ENCODE results near the gene LRRC8B. TPM values are rescaled to one million over a fixed set of nuclear protein-coding genes. Genes with fewer than 3 reads are reported as not detected.
"Not testable (repeated sequence)": the region's sequence is repeated elsewhere in the genome, so short reads cannot be mapped to it uniquely, and the experiment has no call there.

LRRC8B gene
- total RNA-seq, 6 experiments from 2014 or later = 0.07 to 0.57 (median 0.15) TPM

- Mint-ChIP-seq H3K36me3 (ENCODE audit: low read depth) (no peaks in the 10 kb centered on the region), H3K4me1 (ENCODE audit: low read depth) (no peaks in the 10 kb centered on the region)
Measured at GRCh38 chr1:89584781-89585180, 60.2 kb downstream of the LRRC8B start.

DNA sequence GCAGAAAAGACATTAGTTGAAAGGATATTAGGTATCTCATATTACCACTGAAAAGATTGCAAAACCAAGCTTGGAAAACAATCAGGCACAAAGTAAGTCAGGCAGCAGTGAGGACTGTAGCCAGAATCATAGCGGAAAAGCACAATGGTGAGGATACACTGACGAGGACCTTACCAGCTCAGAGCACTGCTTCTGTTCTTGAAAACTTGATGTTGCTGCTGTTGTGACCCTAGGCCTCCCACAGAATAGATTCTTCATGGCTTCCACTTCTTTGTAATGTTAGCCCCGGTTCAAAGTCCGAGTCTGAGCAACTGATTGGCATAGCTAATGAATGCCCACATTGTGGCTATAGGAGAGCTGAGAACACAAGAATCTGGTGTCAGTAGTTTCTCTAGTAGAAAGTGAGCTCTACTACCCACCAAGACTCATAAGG, 63.1 kb downstream of the LRRC8B start:
- H3K27ac Mint-ChIP-seq = no peak overlapping the region
- no peak for DNase-seq
- H3K27me3 Mint-ChIP-seq (ENCODE audit: insufficient read depth) = peaks cover 10% of the 10 kb centered on the region; the same call in 1 of the 2 replicates
- no peaks in the 10 kb centered on the region for H3K4me1 Mint-ChIP-seq (ENCODE audit: low read depth)
- TF ChIP-seq CTCF (IDR thresholded peaks at IDR 0.05) = no peak
- H3K4me3 Mint-ChIP-seq = no peak overlapping the region
- H3K9me3 Mint-ChIP-seq = no peaks in the 10 kb centered on the region
- H3K36me3 Mint-ChIP-seq (ENCODE audit: low read depth) = no peaks in the 10 kb centered on the region

More at GRCh38 chr1:89584781-89585180, 60.2 kb downstream of the LRRC8B start:
- no peak for DNase-seq
- no peaks in the 10 kb centered on the region for H3K9me3 Mint-ChIP-seq
- no peak for TF ChIP-seq CTCF (IDR thresholded peaks at IDR 0.05)
- H3K27me3 Mint-ChIP-seq (ENCODE audit: insufficient read depth) = peaks cover 10% of the 10 kb centered on the region
- H3K27ac Mint-ChIP-seq = no peak overlapping the region
- no peak overlapping the region for H3K4me3 Mint-ChIP-seq

DNA sequence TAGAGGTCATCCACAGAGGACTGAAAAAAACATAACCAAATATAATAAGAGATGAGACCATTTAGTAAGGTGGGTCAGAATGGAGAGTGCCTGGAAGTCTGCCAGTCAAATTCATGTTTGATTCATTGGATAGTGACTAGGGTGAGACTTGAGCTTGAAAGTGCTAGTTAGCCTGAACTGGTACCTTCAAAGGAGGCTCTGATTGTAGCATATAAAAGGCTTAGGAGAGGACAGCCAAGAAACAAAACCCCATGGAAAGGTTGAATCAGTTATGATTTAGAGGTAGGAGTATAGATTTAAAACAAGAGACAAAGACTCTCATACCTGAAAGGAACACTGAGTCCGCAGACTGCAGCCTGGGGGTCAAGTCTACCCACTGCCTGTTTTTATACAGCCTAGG, 63.9 kb downstream of the LRRC8B start:
- H3K4me3 Mint-ChIP-seq = no peak overlapping the region
- H3K27ac Mint-ChIP-seq = no peak overlapping the region
- DNase-seq = no peak
- TF ChIP-seq CTCF (IDR thresholded peaks at IDR 0.05) = no peak
- no peaks in the 10 kb centered on the region for H3K36me3 Mint-ChIP-seq (ENCODE audit: low read depth)
- no peaks in the 10 kb centered on the region for H3K9me3 Mint-ChIP-seq
- peaks cover 10% of the 10 kb centered on the region; the same call in 1 of the 2 replicates for H3K27me3 Mint-ChIP-seq (ENCODE audit: insufficient read depth)
- H3K4me1 Mint-ChIP-seq (ENCODE audit: low read depth) = no peaks in the 10 kb centered on the region

DNA sequence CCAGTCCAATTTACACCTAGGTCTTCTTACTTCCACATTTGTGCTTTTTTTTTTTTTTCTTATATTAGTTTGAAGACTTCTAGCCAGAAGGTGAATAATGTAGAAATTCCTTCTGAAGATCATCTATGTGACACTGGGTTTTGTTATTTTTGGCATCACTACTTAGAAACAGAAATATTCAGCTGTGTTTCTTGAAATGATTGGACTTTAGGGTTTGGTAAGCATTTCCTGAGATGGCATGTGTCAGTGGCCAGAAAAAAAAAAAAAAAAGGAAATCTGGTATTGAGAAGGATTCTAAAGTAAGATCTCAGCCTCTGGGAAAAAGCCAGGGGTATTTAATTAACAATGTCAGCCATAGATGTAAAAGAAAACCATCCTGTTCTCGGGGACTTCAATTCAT, 64.9 kb downstream of the LRRC8B start:
- no peaks in the 10 kb centered on the region for H3K4me1 Mint-ChIP-seq (ENCODE audit: low read depth)
- H3K27me3 Mint-ChIP-seq (ENCODE audit: insufficient read depth) = peaks cover 10% of the 10 kb centered on the region; the same call in 1 of the 2 replicates
- DNase-seq = no peak
- H3K27ac Mint-ChIP-seq = no peak overlapping the region
- no peaks in the 10 kb centered on the region for H3K36me3 Mint-ChIP-seq (ENCODE audit: low read depth)
- no peak for TF ChIP-seq CTCF (IDR thresholded peaks at IDR 0.05)
- no peak overlapping the region for H3K4me3 Mint-ChIP-seq
- H3K9me3 Mint-ChIP-seq = no peaks in the 10 kb centered on the region

- peaks cover 5% of the 10 kb centered on the region; the same call in 1 of the 2 replicates for H3K27me3 Mint-ChIP-seq (ENCODE audit: insufficient read depth)
- TF ChIP-seq CTCF (IDR thresholded peaks at IDR 0.05) = no peak
- H3K36me3 Mint-ChIP-seq (ENCODE audit: low read depth) = no peaks in the 10 kb centered on the region
- H3K27ac Mint-ChIP-seq = no peak overlapping the region
- H3K4me3 Mint-ChIP-seq = no peak overlapping the region
- no peaks in the 10 kb centered on the region for H3K4me1 Mint-ChIP-seq (ENCODE audit: low read depth)
- DNase-seq = no peak
- no peaks in the 10 kb centered on the region for H3K9me3 Mint-ChIP-seq
Measured at GRCh38 chr1:89590341-89591080, 65.9 kb downstream of the LRRC8B start.

- H3K4me1 Mint-ChIP-seq (ENCODE audit: low read depth); H3K27me3 Mint-ChIP-seq (ENCODE audit: insufficient read depth); DNase-seq; H3K9me3 Mint-ChIP-seq; H3K36me3 Mint-ChIP-seq (ENCODE audit: low read depth); H3K4me3 Mint-ChIP-seq; H3K27ac Mint-ChIP-seq: not testable (repeated sequence)
Measured at GRCh38 chr1:89592861-89593302, 68.3 kb downstream of the LRRC8B start.
